GM04503 (cell line): ENCODE measurements around the gene KIAA0408.

Experiments
- DNase-seq: peaks from one replicate; pipeline ENCODE4 v3.0.0-alpha.2; 2012; ENCODE audit warnings: low read depth

Gene KIAA0408

DNA sequence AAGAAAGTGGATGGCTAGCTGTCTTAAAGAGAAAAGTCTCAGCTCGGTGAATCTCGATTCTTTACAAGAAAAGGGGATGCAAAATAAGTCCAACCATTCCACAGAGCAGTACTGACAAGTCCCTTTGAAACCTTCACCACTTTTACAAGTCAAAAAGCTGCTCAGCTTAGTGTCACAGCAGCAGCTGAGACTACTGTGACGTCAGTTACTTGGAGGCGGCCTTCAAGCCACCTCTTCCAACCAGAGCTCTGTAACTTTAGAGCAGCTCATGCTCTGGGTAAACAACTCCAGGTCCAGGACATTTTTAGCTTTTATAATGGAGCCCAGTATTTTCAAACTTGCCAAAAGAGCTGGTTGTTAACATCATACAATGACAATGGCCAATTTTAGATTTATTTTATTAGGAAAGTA lies at the start of gene KIAA0408:
TSS of gene KIAA0408 (minus strand) at position 159 of the 411 bp plus-strand sequence. CDS start 5,408 bp downstream, outside the sequence.
- peak; percentile 34 for DNase-seq

DNA sequence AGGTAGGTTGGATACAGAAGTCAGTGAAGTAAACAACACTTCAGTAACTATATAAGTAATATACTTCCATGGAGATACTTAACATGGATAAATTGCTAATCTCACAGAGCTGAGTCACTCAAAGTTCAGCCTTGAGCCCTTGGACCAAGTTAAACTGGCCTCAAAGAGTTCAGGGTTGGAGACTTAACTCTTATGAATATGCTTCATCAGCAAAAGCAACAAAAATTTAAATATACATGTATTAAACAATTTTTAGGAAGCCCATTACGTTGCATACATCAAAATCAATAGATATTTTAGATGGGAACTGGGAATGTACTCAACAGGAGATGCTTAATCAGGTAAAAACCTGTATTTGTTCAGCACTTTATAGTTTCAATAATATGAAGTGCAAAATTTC lies 47.7 kb upstream of the KIAA0408 start:
- DNase-seq, result no peak

DNA sequence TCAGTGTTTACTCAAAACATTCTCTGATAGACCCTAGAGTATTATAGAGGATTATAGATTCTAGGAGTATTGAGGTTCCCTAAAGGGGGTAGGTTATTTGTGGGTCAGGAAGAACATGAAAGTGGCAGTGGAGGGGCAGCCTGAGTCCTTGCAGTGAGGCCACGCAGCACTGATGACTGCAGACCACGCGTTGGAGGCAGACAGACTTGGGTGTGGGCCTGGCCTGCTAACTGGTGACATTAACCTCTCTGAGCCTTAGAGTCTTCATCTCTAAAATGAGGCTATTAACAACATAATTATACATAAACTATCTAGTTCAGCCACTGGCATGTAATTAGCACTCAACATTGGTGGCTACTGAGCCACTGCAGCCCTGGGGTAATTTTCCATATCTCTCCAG lies 43.8 kb upstream of the KIAA0408 start:
- no peak for DNase-seq

DNA sequence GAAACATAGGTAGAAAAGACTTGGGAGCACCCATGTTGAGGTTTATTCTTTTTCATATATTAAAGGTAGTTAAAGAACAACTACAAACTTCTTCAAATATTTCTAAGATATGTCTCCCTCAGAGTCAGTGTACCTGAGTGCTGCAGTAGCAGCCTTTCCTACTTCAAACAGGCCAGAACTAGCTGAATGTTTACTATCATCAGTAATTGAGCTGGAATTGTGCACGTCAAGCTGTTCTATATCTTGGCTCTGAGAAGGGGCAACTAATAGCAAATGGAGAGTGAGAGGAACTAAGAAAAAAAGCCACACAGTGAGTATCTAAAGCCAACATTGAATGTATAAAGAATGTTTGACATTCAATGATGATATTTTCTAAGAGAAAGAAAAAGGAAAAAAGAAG lies 38.2 kb upstream of the KIAA0408 start:
- no peak for DNase-seq

DNA sequence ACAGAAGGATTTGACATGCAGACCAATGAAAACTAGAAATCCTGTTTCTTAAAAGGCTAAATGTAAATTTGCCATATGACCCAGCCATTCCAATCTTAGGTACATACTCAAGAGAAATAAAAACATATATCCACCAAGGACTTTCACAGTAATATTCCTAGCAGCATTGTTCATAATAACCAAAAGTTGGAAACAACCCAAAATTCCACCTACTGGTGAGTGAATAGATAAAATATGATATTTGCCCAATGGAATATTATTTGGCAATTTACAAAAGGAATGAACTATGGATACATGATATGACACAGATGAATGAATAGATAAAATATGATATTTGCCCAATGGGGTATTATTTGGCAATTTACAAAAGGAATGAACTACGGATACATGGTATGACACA lies 37.3 kb upstream of the KIAA0408 start:
- DNase-seq, result no peak

DNA sequence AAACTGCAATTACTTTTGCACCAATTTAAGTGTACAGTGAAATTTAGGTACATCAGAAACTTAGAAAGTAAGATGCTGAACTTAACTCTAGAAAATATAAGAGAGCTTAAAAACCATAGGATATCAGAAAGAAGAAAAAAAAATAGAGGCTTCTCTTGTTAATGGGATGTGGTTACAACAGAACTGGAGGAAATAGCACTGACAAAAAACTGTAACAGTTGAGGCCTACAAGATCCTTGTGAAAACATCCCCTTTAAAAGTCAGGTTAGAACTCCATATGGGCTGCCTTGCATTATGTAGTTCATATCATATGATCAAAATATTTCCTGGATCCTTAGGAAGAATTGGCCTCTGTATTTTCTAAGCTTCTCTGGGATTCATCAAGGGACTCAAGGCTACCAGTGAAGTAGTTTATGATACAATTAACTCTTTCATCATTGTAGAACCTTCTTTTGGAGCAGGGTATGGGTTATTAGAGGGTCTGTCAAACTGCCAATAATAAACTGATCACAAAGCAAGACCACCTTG lies 35.1 kb upstream of the KIAA0408 start:
- no peak for DNase-seq

DNA sequence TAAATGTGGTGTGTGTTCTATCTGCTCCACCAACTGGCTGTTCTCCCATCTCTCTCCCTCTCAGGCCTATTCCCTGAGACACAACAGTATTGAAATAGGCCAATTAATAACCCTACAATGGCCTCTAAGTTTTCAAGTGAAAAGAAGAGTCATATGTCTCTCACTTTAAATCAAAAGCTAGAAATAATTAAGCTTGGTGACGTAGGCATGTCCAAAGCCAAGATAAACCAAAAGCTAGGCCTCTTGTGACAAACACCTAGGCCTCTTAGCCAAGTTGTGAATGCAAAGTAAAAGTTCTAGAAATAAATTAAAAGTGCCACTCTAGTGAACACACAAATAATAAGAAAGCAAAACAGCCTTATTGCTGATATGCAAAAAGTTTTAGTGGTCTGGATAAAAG lies 30.1 kb upstream of the KIAA0408 start:
- no peak for DNase-seq

DNA sequence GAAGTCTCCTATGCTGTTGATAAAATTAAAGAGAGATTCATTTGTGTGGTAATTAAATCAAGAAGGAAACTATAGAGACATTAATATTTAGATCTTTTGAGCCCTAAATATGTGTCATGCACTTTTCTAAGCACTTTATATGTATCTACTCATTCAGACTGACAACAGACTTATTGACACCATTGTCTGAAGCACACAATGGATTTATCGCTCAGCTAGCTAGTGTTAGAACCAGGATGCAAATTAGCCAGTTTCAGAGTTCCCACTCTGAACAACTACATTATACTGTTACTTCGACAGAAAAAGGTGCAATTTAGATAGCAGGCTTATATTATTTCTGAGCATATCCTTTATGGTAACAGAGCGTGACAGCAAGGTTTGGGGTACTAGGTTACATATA lies 27.7 kb upstream of the KIAA0408 start:
- no peak for DNase-seq

DNA sequence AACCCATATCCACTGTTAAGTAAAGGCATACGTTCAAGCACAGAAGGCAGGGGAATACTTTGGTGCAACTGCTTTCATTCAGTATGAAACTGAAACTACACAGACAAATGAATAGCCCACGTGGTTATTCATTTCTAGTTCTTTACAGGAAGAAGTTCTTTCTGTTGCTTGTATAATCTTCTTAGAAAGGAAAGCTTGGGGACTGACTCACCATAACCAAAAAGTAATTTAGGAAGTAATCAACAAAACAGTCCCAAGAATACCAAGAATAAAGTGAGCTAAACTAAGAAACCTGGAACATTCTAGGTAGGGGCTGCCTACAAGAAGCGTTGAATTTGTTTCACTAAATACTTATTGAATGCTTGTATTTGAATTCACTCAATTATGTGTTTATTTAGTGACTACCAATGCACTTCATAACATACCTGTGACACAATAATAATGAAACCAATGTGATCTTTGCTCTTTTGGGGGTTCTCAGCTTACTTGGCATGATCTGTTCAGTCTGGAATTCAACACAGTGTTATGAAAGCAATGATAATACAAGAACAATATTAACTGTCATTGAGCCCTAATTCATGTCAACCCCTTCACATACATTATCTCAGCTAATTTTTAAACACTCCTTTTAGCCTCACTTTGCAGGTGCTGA lies 25.1 kb upstream of the KIAA0408 start:
- peak; percentile 34 for DNase-seq

DNA sequence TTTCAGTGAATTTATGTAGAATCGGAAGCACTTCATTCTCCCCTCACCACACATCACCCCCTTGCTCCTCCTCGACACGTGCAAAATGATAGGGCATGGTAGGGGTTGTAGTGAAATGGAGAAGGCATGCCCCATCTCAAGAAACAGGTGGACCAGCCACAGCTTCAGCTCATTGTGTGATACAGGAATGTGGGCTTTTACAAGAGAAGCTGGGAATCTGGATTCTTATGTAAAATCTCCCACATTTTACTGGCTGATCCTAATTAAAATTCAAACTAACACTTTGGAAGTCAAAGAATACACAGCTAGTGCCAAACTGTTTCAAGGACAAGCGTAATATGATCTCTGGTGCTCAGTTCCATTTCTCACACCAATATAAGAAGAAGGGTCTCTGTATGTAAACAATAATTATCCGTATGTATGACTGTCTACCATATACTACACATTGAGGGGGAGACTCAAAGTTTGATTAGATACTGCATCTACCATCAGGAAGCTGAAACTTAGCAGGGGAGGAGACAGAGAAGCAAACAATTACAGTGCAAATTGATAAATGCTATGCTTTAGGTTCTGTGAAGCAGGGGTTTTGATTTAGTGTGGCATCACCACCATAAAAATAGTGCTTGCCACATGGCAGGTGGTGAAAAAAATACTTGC lies 24.3 kb upstream of the KIAA0408 start:
- DNase-seq, result no peak

DNA sequence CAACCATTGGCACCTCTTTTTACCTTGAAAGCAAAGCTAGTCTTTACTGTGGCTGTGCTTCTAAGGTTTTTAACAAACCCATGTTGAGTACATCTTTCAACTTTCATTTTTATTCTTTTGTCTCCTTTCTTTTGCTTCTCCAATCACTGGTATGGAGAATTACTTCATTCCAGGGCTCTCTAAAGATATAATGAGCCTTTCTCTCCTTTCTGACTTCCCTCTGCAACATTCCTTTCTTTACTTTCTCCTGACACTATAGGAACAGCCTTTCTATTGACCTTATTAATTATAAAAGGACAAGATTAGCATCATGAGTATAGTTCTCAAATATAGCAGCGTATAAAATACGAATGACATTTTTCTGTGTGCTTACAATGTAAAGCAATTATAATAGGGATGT lies 23.1 kb upstream of the KIAA0408 start:
- DNase-seq, result no peak

DNA sequence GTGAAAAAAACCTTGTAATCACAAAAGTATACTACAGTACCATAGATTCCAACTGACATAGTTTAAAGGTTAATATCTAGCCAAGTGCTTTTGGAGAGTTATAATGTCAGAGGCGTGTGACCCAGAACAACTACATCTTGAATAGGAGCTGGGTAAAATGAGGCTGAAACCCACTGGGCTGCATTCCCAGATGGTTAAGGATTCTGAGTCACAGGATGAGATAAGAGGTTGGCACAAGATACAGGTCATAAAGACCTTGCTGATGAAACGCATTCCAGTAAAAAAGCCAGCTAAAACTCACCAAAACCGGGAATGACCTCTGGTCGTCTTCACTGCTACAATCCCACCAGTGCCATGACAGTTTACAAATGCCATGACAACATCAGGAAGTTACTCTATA lies 22.4 kb upstream of the KIAA0408 start:
- DNase-seq, result no peak

DNA sequence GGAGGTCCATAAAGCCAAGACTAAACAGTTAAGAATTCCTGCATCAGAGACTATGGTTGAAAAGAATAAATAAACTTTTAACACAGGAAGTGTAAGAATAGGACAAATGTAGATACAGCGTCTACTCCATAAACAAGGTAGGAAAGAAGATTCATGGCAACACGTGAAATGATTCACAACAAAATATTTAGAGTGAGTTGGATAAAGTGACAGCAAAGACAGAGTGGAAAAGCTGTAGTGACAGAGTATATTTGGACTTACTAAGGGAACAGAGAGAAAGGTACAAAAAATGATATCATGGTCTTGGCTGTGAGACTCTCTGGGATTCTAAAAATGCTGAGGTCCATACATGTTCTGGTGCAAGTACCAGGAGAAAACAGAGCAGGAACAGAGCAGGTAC lies 21.9 kb upstream of the KIAA0408 start:
- no peak for DNase-seq

DNA sequence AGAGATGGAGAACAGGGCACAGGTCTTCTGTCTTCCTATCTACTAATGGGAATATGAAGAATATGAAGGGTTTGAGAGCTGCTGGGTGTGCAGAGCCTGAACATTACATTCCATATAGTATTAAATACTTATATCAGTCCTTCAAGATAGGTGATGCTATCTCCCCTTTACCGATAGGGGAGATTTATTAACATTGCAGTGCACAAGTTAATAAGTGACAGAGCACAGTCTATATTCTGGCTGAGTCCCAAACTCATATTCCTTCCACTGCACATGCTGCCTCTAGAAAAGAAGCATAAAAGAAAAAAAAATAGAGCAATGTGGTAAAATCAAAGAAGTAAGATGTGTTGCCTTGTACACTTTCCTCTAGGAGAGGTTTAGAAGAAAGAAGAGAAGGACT lies 18.5 kb upstream of the KIAA0408 start:
- DNase-seq, result no peak

DNA sequence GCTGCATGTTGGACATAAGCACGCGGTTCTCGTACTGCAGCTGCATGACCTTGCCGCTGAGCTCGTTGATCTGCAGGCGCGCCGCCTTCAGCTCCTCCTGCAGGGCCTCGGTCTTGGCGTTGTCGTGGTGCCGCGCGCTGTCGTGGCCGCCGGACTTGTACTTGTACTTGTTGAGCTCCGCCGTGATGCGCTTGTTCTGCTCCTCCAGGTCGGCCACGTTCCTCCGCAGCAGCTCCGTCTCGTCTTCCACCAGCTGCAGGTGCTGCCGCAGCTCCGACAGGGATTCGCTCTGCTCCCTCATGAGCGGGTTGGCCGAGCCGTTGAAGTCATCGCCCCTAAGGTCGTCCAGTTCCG lies 16.6 kb upstream of the KIAA0408 start:
- no peak for DNase-seq

DNA sequence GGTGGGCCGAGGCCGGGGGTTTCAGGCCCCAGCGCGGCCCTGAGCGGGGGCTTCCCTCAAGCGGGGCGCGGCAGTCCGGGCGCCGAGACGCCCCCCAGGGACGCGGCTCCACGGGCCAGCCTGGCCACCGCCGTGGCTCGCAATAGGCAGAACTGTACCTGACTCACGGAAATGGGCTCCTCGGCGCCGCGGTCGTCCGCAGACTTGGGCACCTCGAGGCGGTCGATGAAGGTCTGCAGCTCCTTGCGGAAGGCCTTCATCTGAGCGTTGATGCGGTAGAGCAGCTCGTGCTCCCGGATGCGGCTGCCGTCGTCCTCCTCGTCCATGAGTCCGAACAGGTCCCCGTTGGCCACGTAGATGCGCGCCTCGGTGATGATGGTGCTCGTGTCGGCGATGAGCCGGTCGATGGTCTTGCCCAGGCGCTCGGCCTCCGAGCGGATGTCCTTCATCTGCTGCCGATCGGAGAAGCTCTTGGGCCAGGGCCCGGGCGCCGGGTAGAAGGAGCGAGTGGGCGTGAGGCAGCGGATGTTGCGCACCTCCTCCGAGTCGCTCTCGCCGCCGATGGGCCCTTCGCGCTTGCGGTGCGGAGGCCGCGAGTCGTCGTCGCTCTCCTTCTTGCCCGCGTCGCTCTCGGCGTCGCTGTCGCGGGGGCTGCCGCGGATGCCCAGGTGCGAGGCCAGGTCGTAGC lies 16.1 kb upstream of the KIAA0408 start:
- no peak for DNase-seq

DNA sequence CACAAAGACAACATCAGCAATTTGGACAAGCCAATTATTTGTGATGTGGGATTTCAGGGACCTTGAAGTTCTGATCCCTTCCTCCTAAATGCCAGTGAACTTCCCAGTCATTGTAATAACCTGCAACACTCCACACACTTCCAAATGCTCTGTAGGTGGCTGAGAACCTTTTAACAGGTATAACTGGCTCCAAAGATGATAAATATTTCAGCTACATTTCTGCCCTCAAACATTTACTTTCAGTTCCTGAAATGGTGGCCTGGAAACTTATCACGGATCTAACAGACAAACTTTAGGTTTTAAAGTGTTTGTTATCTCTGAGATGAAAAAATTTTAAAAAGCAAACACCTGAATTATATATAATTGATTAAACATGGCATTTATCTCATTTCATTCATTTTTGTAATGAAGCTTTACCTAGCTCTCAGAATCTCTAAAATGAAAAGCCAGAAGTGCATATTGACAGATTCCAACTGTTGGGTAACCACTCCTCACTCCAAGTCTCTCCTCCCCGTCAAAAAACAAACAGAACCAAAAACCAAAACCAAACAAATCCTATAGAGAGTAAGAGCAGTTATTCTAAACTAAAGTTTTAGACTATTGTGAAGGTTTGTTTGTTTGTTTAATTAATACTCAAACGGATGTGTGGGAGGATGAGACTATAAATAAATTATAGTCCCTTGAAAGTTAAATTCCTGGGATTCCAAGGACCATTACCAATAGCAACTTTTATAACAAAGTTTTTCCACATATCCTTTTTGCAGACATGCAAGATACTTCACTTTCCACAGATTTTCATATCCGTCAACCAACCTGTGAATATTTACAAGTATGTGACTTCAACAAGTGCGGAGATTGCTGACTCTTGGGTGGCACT lies 12.4 kb upstream of the KIAA0408 start:
- no peak for DNase-seq

DNA sequence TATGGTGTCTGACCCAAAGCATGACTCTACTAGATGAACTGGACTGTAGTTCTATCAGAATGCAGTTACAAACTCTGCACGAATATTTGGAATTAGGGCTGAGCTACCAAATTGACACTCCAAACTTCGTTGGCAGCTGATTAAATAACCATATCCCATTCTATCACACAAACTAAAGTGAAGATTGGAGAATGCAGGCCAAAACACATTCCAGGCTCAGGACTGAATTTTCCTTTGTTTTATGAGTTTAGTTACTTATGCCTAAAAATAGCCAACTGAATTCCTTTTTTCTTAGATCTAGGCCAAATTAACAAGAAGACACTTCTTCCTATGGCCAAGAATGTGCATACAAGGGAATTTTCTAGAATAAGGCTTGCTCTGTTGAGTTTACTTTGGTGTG lies 9.7 kb upstream of the KIAA0408 start:
- no peak for DNase-seq

DNA sequence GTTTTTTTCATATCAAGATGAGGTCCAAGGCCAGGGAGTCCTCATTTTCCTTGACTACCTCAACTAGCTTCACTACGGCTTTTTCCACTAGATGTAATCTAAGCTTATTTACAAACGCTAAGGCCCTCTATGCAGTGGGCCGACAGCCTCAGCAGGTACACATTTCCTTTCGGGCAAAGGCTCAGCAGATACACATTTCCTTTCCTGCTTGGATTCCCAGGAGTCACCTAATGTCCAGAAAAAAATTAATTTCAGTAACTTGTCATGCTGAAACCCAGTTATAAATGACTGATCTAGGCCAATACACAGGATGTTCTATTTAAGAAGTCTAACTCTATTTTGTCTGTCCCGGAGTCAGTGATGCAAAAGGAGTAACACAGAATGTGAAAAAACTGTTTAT lies 7.2 kb upstream of the KIAA0408 start:
- DNase-seq, result no peak

DNA sequence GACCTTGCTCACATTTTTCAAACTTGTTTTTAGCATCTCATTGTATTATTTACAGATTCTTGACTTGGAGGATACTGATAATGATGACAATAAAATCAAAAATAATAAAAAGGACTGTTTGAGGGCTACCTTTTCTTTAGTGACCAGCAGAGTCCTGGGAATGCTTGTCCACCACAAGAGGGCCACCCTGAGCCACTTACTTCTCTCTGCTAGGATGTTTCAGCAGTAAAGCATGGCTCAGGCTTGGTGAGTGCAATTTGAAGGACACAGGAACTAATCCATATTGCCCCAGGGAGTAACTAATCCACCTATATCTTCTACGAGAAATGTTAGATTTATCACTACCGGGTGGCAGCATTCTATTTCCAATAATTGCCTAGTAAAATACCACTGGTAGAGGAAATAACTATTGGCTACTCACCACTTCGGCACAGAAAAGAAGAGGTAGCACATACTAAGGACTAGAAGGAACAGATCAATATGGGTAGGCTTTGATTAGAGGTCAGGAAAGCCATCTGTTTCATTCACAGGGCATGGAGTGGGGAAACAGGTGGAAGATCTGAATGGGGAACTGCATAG lies 5.8 kb upstream of the KIAA0408 start:
- DNase-seq, result no peak

DNA sequence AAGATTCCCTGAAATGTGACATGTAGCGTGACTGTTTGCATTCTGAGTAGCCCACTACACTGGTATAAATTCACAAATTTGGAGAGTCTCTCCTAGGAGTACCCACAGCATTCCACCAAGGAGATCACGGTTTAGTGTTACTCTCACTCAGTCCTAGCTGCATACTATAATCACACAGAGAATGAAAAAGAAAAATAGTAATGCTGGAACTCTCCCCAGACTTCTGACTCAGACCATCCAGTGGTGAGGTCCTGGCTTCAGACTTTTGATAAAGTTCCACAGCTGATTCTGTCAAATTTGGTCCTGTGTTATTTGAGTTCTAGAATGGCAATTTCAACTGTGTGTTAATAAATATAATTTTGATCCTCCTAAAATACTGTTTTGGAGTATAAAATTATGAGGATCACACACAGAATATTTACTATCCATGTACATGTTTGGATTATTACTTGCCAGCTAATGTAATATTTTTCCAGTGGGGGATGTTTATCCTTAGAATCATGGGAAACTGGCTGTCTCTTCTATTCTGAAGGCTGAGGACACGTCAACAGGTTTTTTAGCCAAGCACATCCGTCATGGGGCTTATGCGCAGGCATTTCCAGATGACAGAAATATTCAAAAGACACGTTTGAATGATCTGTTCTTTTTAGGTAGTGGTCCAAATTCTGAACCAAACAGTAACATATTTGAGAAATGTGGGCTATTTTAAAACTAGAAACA lies 5.1 kb upstream of the KIAA0408 start:
- DNase-seq, result peak; percentile 64
